H1 (cell line): ENCODE measurements around the gene CEP97. TPM values are rescaled to one million over a fixed set of nuclear protein-coding genes. Genes with fewer than 3 reads are reported as not detected.

Experiments used
- CTCF ChIA-PET: fragments of 300-600 bp; sonication (Branson Sonifier 250); formaldehyde crosslinking; loops from one replicate; lab custom pipeline; 2021; ENCODE audit not compliant: partially characterized antibody; lab: Charles Lee
- POLR2A ChIA-PET: fragments of 300-600 bp; sonication (Branson Sonifier 250); formaldehyde crosslinking; loops from one replicate; lab custom pipeline; 2021; ENCODE audit warnings: inconsistent platforms; ENCODE audit not compliant: partially characterized antibody; lab: Charles Lee
- DNase-seq, 2 experiments: peaks; one replicate each; pipeline versions ENCODE4 v3.0.0 to v3.0.0-alpha.2; 2010 to 2022; ENCODE audit warnings: low spot score in 2 of 2, low read depth in 1 of 2, mixed read lengths in 1 of 2
- FAIRE-seq: peaks from 2 replicates; lab custom pipeline; 2011; peaks lifted over from hg19 to GRCh38; lab: Jason Lieb, UNC
- H2AFZ ChIP-seq: 2 replicates; pipeline ENCODE4 v1.8.1; 2012; ENCODE audit warnings: low read length, inconsistent platforms
- H2AK5ac ChIP-seq: 2 replicates; pipeline ENCODE4 v1.6.1; 2013; ENCODE audit warnings: low read depth, low read length
- H2BK120ac ChIP-seq: replicated peaks from 2 replicates; pipeline ENCODE3; 2013; ENCODE audit warnings: low read depth, low read length, inconsistent platforms
- H2BK12ac ChIP-seq: 2 replicates; pipeline ENCODE4 v1.6.1; 2013; ENCODE audit warnings: low read depth, low read length
- H2BK15ac ChIP-seq: 2 replicates; pipeline ENCODE4 v1.6.1; 2013; ENCODE audit warnings: low read length
- H2BK20ac ChIP-seq: 2 replicates; pipeline ENCODE4 v1.6.1; 2013; ENCODE audit warnings: low read length
- H2BK5ac ChIP-seq: 2 replicates; pipeline ENCODE4 v1.6.1; 2013; ENCODE audit warnings: low read depth, low read length
- H3K14ac ChIP-seq: 2 replicates; pipeline ENCODE4 v1.6.1; 2013; ENCODE audit warnings: inconsistent platforms; ENCODE audit not compliant: insufficient read length
- H3K18ac ChIP-seq: 2 replicates; pipeline ENCODE4 v1.6.1; 2013; ENCODE audit warnings: low read length; ENCODE audit errors: extremely low read depth
- H3K23ac ChIP-seq: 2 replicates; pipeline ENCODE4 v1.6.1; 2013; ENCODE audit warnings: inconsistent platforms; ENCODE audit not compliant: insufficient read length
- H3K23me2 ChIP-seq: 2 replicates; pipeline ENCODE4 v1.6.1; 2013; ENCODE audit warnings: low read depth, low read length
- H3K27ac ChIP-seq: 2 replicates; pipeline ENCODE4 v1.6.1; 2011; ENCODE audit warnings: low read depth, low read length, inconsistent platforms
- H3K27me3 ChIP-seq, 4 experiments: replicated peaks in 1 of 4; 1 replicate in 1 of 4; 2 replicates in 3 of 4; pipeline versions ENCODE4 v1.6.1 to v1.8.1; 2011 to 2013; ENCODE audit warnings: low read length in 3 of 4, mild to moderate bottlenecking in 3 of 4, inconsistent platforms in 2 of 4, mixed read lengths in 2 of 4, moderate library complexity in 1 of 4; ENCODE audit not compliant: control insufficient read depth in 3 of 4, insufficient read depth in 3 of 4; ENCODE audit errors: extremely low read depth in 1 of 4
- H3K36me3 ChIP-seq, 4 experiments: 2 replicates each; pipeline versions ENCODE4 v1.6.1 to v1.8.1; 2011 to 2013; ENCODE audit warnings: mild to moderate bottlenecking in 4 of 4, low read length in 3 of 4, moderate library complexity in 2 of 4, control low read depth in 1 of 4, inconsistent platforms in 1 of 4; ENCODE audit not compliant: insufficient read depth in 4 of 4, control insufficient read depth in 2 of 4
- H3K4ac ChIP-seq: replicated peaks from 2 replicates; pipeline ENCODE3; 2013; ENCODE audit warnings: low read length, low read depth, mixed read lengths, inconsistent platforms; ENCODE audit not compliant: insufficient read length
- H3K4me1 ChIP-seq, 4 experiments: replicated peaks in 1 of 4; 1 replicate in 1 of 4; 2 replicates in 3 of 4; pipeline versions ENCODE4 v1.6.1 to v1.8.1; 2011 to 2013; ENCODE audit warnings: low read length in 3 of 4, inconsistent platforms in 2 of 4, mixed read lengths in 1 of 4; ENCODE audit not compliant: insufficient read depth in 4 of 4, control insufficient read depth in 3 of 4
- H3K4me2 ChIP-seq, 2 experiments: 2 replicates each; pipeline versions ENCODE4 v1.6.1 to v1.8.1; 2011 to 2013; ENCODE audit warnings: low read depth in 2 of 2, low read length in 2 of 2, control low read depth in 1 of 2, inconsistent platforms in 1 of 2, mild to moderate bottlenecking in 1 of 2; ENCODE audit not compliant: insufficient read depth in 1 of 2
- H3K4me3 ChIP-seq, 4 experiments: fragments of 200-600, 300-600 bp in 1 of 4; sonication (generic), shearing (Covaris generic), sonication (Bioruptor Twin) in 1 of 4; 2 replicates each; pipeline versions ENCODE4 v1.5.1 to v1.8.1; 2011 to 2016; ENCODE audit warnings: low read length in 4 of 4, low read depth in 3 of 4, control low read depth in 2 of 4, inconsistent platforms in 2 of 4, mild to moderate bottlenecking in 2 of 4, mixed read lengths in 1 of 4, moderate library complexity in 1 of 4; ENCODE audit not compliant: insufficient read depth in 2 of 4; ENCODE audit errors: extremely low read depth in 1 of 4
- H3K56ac ChIP-seq: replicated peaks from 2 replicates; pipeline ENCODE3; 2013; ENCODE audit warnings: low read depth, mild to moderate bottlenecking, mixed read lengths, low read length, inconsistent platforms; ENCODE audit not compliant: insufficient read length
- H3K79me1 ChIP-seq: 2 replicates; pipeline ENCODE4 v1.6.1; 2013; ENCODE audit warnings: low read depth, low read length, control low read depth
- H3K79me2 ChIP-seq, 2 experiments: 2 replicates each; pipeline versions ENCODE4 v1.6.1 to v1.8.1; 2012 to 2013; ENCODE audit warnings: low read length in 2 of 2, mild to moderate bottlenecking in 2 of 2, inconsistent platforms in 1 of 2; ENCODE audit not compliant: insufficient read depth in 2 of 2, control insufficient read depth in 1 of 2
- H3K9ac ChIP-seq, 4 experiments: replicated peaks in 1 of 4; 1 replicate in 1 of 4; 2 replicates in 3 of 4; pipeline versions ENCODE4 v1.6.1 to v1.8.1; 2011 to 2013; ENCODE audit warnings: low read depth in 3 of 4, low read length in 3 of 4, control low read depth in 2 of 4, mild to moderate bottlenecking in 2 of 4, moderate library complexity in 2 of 4, inconsistent platforms in 1 of 4; ENCODE audit errors: extremely low read depth in 1 of 4
- H3K9me3 ChIP-seq, 2 experiments: 2 replicates each; pipeline versions ENCODE4 v1.6.1 to v1.8.1; 2012 to 2013; ENCODE audit warnings: mild to moderate bottlenecking in 2 of 2, moderate library complexity in 2 of 2, control low read depth in 1 of 2, inconsistent platforms in 1 of 2, low read depth in 1 of 2, low read length in 1 of 2, mixed read lengths in 1 of 2; ENCODE audit not compliant: insufficient read depth in 2 of 2
- H4K20me1 ChIP-seq, 2 experiments: replicated peaks in 1 of 2; 2 replicates each; pipeline versions ENCODE3 to v1.8.1; 2011 to 2013; ENCODE audit warnings: inconsistent platforms in 2 of 2, low read length in 2 of 2, mild to moderate bottlenecking in 1 of 2; ENCODE audit not compliant: insufficient read depth in 2 of 2, control insufficient read depth in 1 of 2
- H4K5ac ChIP-seq: 2 replicates; pipeline ENCODE4 v1.6.1; 2013; ENCODE audit warnings: low read length, low read depth, mixed read lengths, inconsistent platforms; ENCODE audit not compliant: insufficient read length
- H4K8ac ChIP-seq: 2 replicates; pipeline ENCODE4 v1.8.0; 2013; ENCODE audit warnings: mild to moderate bottlenecking, moderate library complexity, low read length, inconsistent platforms; ENCODE audit not compliant: insufficient read depth; ENCODE audit errors: extremely low read depth
- H4K91ac ChIP-seq: replicated peaks from 2 replicates; pipeline ENCODE3; 2013; ENCODE audit warnings: low read length, mixed read lengths, inconsistent platforms; ENCODE audit not compliant: insufficient read length
- CBX8 ChIP-seq: fragments of 300-800, 300-1000 bp; sonication (generic); IDR thresholded peaks from 2 replicates; pipeline ENCODE4 v1.7.1; 2016; ENCODE audit warnings: low read depth, low read length, borderline replicate concordance
- JUN ChIP-seq: IDR thresholded peaks from 2 replicates; pipeline ENCODE4 v1.6.1; 2011; ENCODE audit warnings: low read depth, mild to moderate bottlenecking, improper control_type of control experiment, low read length
- NANOG ChIP-seq: IDR thresholded peaks from 2 replicates; pipeline ENCODE4 v1.6.1; 2011; ENCODE audit warnings: low read length, low read depth, mild to moderate bottlenecking, inconsistent platforms; ENCODE audit not compliant: insufficient read depth, poor library complexity, severe bottlenecking
- NRF1 ChIP-seq: IDR thresholded peaks from 2 replicates; pipeline ENCODE4 v1.6.1; 2011; ENCODE audit warnings: mild to moderate bottlenecking, low read depth, low read length, improper control_type of control experiment
- POLR2A ChIP-seq, 2 experiments: IDR thresholded peaks; 1 replicate in 1 of 2; 2 replicates in 1 of 2; pipeline ENCODE4 v1.6.1; 2011; ENCODE audit warnings: low read depth in 2 of 2, low read length in 2 of 2, mild to moderate bottlenecking in 2 of 2; ENCODE audit errors: control extremely low read depth in 1 of 2
- POLR2AphosphoS5 ChIP-seq: IDR thresholded peaks from 2 replicates; pipeline ENCODE4 v1.6.1; 2011; ENCODE audit warnings: low read depth, low read length
- SP4 ChIP-seq: IDR thresholded peaks from 2 replicates; pipeline ENCODE4 v1.6.1; 2012; ENCODE audit warnings: low read length, inconsistent platforms
- SRF ChIP-seq: IDR thresholded peaks from 2 replicates; pipeline ENCODE4 v1.6.1; 2011; ENCODE audit warnings: mild to moderate bottlenecking, low read depth, low read length, moderate library complexity
- TBP ChIP-seq: IDR thresholded peaks from 2 replicates; pipeline ENCODE4 v1.6.1; 2011; ENCODE audit warnings: low read depth, low read length, improper control_type of control experiment
- WGBS, 2 experiments: shearing (Covaris generic) in 1 of 2; methylation state at CpG; one replicate each; pipeline versions ENCODE4 v1.1.6 to v1.1.7; 2013 to 2015; ENCODE audit warnings: low lambda C conversion rate in 2 of 2, mixed read lengths in 2 of 2, inconsistent platforms in 1 of 2, low coverage in 1 of 2, missing lambda C conversion rate in 1 of 2; ENCODE audit not compliant: insufficient replicate concordance in 2 of 2, insufficient coverage in 1 of 2, insufficient read length in 1 of 2; ENCODE audit errors: extremely low coverage in 1 of 2, missing lambda C conversion rate in 1 of 2; 5-methylcytosine and 5-hydroxymethylcytosine counted together
- polyA plus RNA-seq, 7 experiments: library from polyadenylated mRNA; depleted of rRNA in 3 of 7; stranded (reverse) in 5 of 7; unstranded in 2 of 7; fragments of >200 nt in 5 of 7; fragments of 200-250 nt in 2 of 7; gene quantifications; 1 replicate in 5 of 7; 2 replicates in 1 of 7; 4 replicates in 1 of 7; pipeline versions ENCODE4 v1.2.1 to v1.2.3, GENCODE V29; 2011 to 2013; ENCODE audit warnings: missing spikeins in 2 of 7, mixed read lengths in 2 of 7
- total RNA-seq: library from RNA; stranded (reverse); fragmentation: NEBNext Ultra II Directional; extraction: Animal tissue kit (Norgen Biotek cat#: 25700); gene quantifications from 2 replicates; pipeline ENCODE4 v1.2.1, GENCODE V29; 2021
- TF ChIP-seq, protein P1 (sequence below): IDR thresholded peaks from 2 replicates; pipeline ENCODE4 v1.6.1; 2011; ENCODE audit warnings: low read depth, mild to moderate bottlenecking, low read length; ENCODE audit not compliant: insufficient read depth

CEP97 gene
- total and polyA plus RNA-seq, 2 of the 8 experiments (the other 6 are each of a cell fraction or from before 2014, with no cell fraction given), result 1.6 to 13.2 TPM

DNA sequence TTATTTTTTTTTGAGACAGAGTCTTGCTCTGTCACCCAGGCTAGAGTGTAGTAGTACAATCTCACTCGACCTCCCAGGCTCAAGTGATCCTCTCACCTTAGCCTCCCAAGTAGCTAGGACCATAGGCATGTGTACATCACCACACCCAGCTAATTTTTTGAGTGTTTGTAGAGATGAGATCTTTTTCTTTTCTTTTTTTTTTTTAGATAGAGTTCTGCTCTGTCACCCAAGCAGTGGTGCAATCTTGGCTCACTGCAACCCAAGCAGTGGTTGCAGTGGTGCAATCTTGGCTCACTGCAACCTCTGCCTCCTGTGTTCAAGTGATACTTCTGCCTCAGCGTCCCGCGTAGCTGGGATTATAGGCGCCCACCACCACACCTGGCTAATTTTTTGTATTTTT, 5.2 kb downstream of the CEP97 start:
- H4K8ac ChIP-seq, result no peak overlapping the region
- H4K20me1 ChIP-seq, result no peaks in the 10 kb centered on the region
- no peak overlapping the region for H3K27ac ChIP-seq
- H2BK20ac ChIP-seq, result no peak overlapping the region
- FAIRE-seq, result no peak
- no peak overlapping the region for H2BK12ac ChIP-seq
- ChIA-PET CTCF (interaction anchor here (1.8 kb wide), 1 partner anchor 23 kb away, joined by 9 read pairs; no protein-coding TSS in a partner anchor), POLR2A (no interaction called here)
- no peak overlapping the region for H3K56ac ChIP-seq
- no peaks in the 10 kb centered on the region for H3K27me3 ChIP-seq
- H3K9ac ChIP-seq, result no peak overlapping the region
- peaks cover 0 to 8% of the 10 kb centered on the region in 2 experiments; a peak in 1 of 4 replicates for H3K79me2 ChIP-seq
- no peak overlapping the region for H3K4ac ChIP-seq
- 0 out of 2 replicates have a peak, but pooled peaks cover 3% of the 10 kb centered on the region for H3K23me2 ChIP-seq
- no peak overlapping the region for H3K4me3 ChIP-seq
- H4K5ac ChIP-seq, result no peak overlapping the region
- no peak for DNase-seq
- H3K9me3 ChIP-seq, result no peaks in the 10 kb centered on the region
- H2BK120ac ChIP-seq, result no peak overlapping the region
- H4K91ac ChIP-seq, result no peak overlapping the region
- no peak overlapping the region for H2AFZ ChIP-seq
- H3K23ac ChIP-seq, result no peak overlapping the region
- WGBS, 2 experiments, result 93% methylated on average over 5 of the region's 5 CpGs; no CpG with 5 or more reads in 1 of the 2 experiments
- H3K14ac ChIP-seq, result no peak overlapping the region
- peaks cover 2% of the 10 kb centered on the region; the same call in 1 of the 2 replicates for H3K79me1 ChIP-seq
- no peak for TF ChIP-seq POLR2AphosphoS5
- no peak for TF ChIP-seq TBP
- no peak for TF ChIP-seq CBX8
- TF ChIP-seq, protein P1, sequence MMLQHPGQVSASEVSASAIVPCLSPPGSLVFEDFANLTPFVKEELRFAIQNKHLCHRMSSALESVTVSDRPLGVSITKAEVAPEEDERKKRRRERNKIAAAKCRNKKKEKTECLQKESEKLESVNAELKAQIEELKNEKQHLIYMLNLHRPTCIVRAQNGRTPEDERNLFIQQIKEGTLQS, result no peak
- TF ChIP-seq NANOG, result no peak
- no peak for TF ChIP-seq JUN
- TF ChIP-seq SP4, result no peak
- no peak for TF ChIP-seq SRF
- TF ChIP-seq POLR2A (IDR thresholded peaks at IDR 0.05; ENCODE audit: control extremely low read depth in 1 of 2, low read depth in 2 of 2, low read length in 2 of 2), result no peak
- TF ChIP-seq NRF1, result no peak
- no peak overlapping the region for H2BK5ac ChIP-seq
- no peak overlapping the region for H2AK5ac ChIP-seq
- H2BK15ac ChIP-seq, result no peak overlapping the region
- peaks cover 7 to 54% (median 34%) of the 10 kb centered on the region in 4 experiments; a peak in 7 of 8 replicates for H3K36me3 ChIP-seq
- no peak overlapping the region for H3K18ac ChIP-seq
- H3K4me2 ChIP-seq, result no peak overlapping the region
- H3K4me1 ChIP-seq, result no peaks in the 10 kb centered on the region
